Nephron progenitor cell (in vitro differentiated cells): ENCODE results near the gene CTAGE4.
"Not testable (repeated sequence)": the region's sequence is repeated elsewhere in the genome, so short reads cannot be mapped to it uniquely, and the experiment has no call there.

Experiments
- DNase-seq: peaks from one replicate; pipeline ENCODE4 v3.0.0; 2021
- H3K27ac Mint-ChIP-seq: 2 replicates; pipeline ENCODE4 v1.8.0; 2021; ENCODE audit warnings: mild to moderate bottlenecking, moderate library complexity, mixed read lengths
- H3K27me3 Mint-ChIP-seq: 2 replicates; pipeline ENCODE4 v1.8.0; 2021; ENCODE audit warnings: mild to moderate bottlenecking, low read depth, mixed read lengths; ENCODE audit not compliant: poor library complexity
- H3K36me3 Mint-ChIP-seq: 2 replicates; pipeline ENCODE4 v1.8.0; 2021; ENCODE audit warnings: low read depth, mixed read lengths
- H3K4me1 Mint-ChIP-seq: 2 replicates; pipeline ENCODE4 v1.8.0; 2021; ENCODE audit warnings: mixed read lengths
- H3K4me3 Mint-ChIP-seq: 2 replicates; pipeline ENCODE4 v1.8.0; 2021; ENCODE audit warnings: mild to moderate bottlenecking, moderate library complexity, mixed read lengths
- H3K9me3 Mint-ChIP-seq: 2 replicates; pipeline ENCODE4 v1.8.0; 2021; ENCODE audit warnings: mild to moderate bottlenecking, moderate library complexity, mixed read lengths
- CTCF ChIP-seq: fragments of 200-600 bp; sonication (generic); IDR thresholded peaks from 2 replicates; pipeline ENCODE4 v1.5.0; 2021; ENCODE audit warnings: antibody characterized with exemption

The CTAGE4 gene

GRCh38 chr7:144183166-144183565 lies at the start of gene CTAGE4:
TSS of gene CTAGE4 (plus strand) at chr7:144183466. CDS start at chr7:144183504, 38 bp downstream.
- not testable (repeated sequence) for H3K27me3 Mint-ChIP-seq, H3K4me3 Mint-ChIP-seq, DNase-seq, H3K9me3 Mint-ChIP-seq, H3K36me3 Mint-ChIP-seq, H3K27ac Mint-ChIP-seq, H3K4me1 Mint-ChIP-seq

- no peaks in the 10 kb centered on the region for H3K36me3 Mint-ChIP-seq
- H3K4me1 Mint-ChIP-seq: no peaks in the 10 kb centered on the region
- no peak for DNase-seq
- H3K27me3 Mint-ChIP-seq: peaks cover 5% of the 10 kb centered on the region
- no peak overlapping the region for H3K4me3 Mint-ChIP-seq
- H3K27ac Mint-ChIP-seq: no peak overlapping the region
- TF ChIP-seq CTCF: no peak
- H3K9me3 Mint-ChIP-seq: no peaks in the 10 kb centered on the region
These were observed 49.1 kb upstream of the CTAGE4 start for GRCh38 chr7:144134116-144134515.

GRCh38 chr7:144137501-144137900 lies 45.8 kb upstream of the CTAGE4 start:
- H3K36me3 Mint-ChIP-seq: no peaks in the 10 kb centered on the region
- DNase-seq: no peak
- H3K27ac Mint-ChIP-seq: no peak overlapping the region
- no peaks in the 10 kb centered on the region for H3K4me1 Mint-ChIP-seq
- TF ChIP-seq CTCF: no peak
- no peaks in the 10 kb centered on the region for H3K9me3 Mint-ChIP-seq
- H3K4me3 Mint-ChIP-seq: no peak overlapping the region
- H3K27me3 Mint-ChIP-seq: peaks cover 3% of the 10 kb centered on the region

- no peak overlapping the region for H3K27ac Mint-ChIP-seq
These were observed 41.1 kb upstream of the CTAGE4 start for GRCh38 chr7:144142187-144142586.

GRCh38 chr7:144144426-144144825 lies 38.8 kb upstream of the CTAGE4 start:
- Mint-ChIP-seq H3K36me3 (peaks cover 6% of the 10 kb centered on the region), H3K27ac (no peak overlapping the region), H3K4me3 (no peak overlapping the region), H3K4me1 (no peaks in the 10 kb centered on the region), H3K27me3 (no peaks in the 10 kb centered on the region), H3K9me3 (peaks cover 31% of the 10 kb centered on the region)
- no peak for DNase-seq
- TF ChIP-seq CTCF: no peak

More at GRCh38 chr7:144142187-144142586, 41.1 kb upstream of the CTAGE4 start:
- H3K9me3 Mint-ChIP-seq: peaks cover 9% of the 10 kb centered on the region
- no peak overlapping the region for H3K4me3 Mint-ChIP-seq
- DNase-seq: no peak
- H3K27me3 Mint-ChIP-seq: no peaks in the 10 kb centered on the region
- no peaks in the 10 kb centered on the region for H3K4me1 Mint-ChIP-seq
- TF ChIP-seq CTCF: no peak
- no peaks in the 10 kb centered on the region for H3K36me3 Mint-ChIP-seq

GRCh38 chr7:144148224-144148827 lies 34.9 kb upstream of the CTAGE4 start:
- Mint-ChIP-seq H3K27me3 (no peaks in the 10 kb centered on the region), H3K27ac (no peak overlapping the region), H3K36me3 (peaks cover 6% of the 10 kb centered on the region), H3K4me1 (no peaks in the 10 kb centered on the region), H3K4me3 (no peak overlapping the region), H3K9me3 (peaks cover 50% of the 10 kb centered on the region)
- TF ChIP-seq CTCF: no peak
- no peak for DNase-seq
